K562 (cell line): ENCODE measurements around the gene ARMC6. TPM values are rescaled to one million over a fixed set of nuclear protein-coding genes. Genes with fewer than 3 reads are reported as not detected.

Experiments used
- ATAC-seq: fragments of 200-7000 bp; cut with Tn5 transposase; 3 replicates; pipeline ENCODE4 v1.9.1; 2020; ENCODE audit warnings: moderate library complexity
- BruUV-seq: library from RNA; stranded (reverse); fragments of 400-500 nt; replicated peaks from 2 replicates; lab custom pipeline; 2021; lab: Mats Ljungman, UMichigan
- CTCF ChIA-PET: fragments of 300-600 bp; formaldehyde crosslinking; extraction: SDS; loops from one replicate; lab custom pipeline; 2021; ENCODE audit warnings: low intra/inter-chr PET ratio; lab: Yijun Ruan, JAX
- POLR2A ChIA-PET: fragments of 300-600, 350-650 bp; sonication (Branson Sonifier 250); formaldehyde crosslinking; extraction: SDS; loops from one replicate; lab custom pipeline; 2021; ENCODE audit warnings: antibody characterized with exemption, inconsistent platforms; lab: Yijun Ruan, JAX
- DNase-seq, 4 experiments: peaks; one replicate each; pipeline versions ENCODE4 v3.0.0 to v3.0.0-alpha.2; 2011 to 2018; ENCODE audit warnings: low spot score in 3 of 4, mixed read lengths in 3 of 4; ENCODE audit errors: extremely low read depth in 1 of 4
- FAIRE-seq: peaks from 2 replicates; lab custom pipeline; 2011; peaks lifted over from hg19 to GRCh38; lab: Jason Lieb, UNC
- H2AFZ ChIP-seq: 2 replicates; pipeline ENCODE4 v1.6.0; 2011; ENCODE audit warnings: low read depth, low read length, control low read depth, inconsistent platforms
- H3K27ac ChIP-seq: fragments of 200-600 bp; 3 replicates; pipeline ENCODE4 v1.8.0; 2011; ENCODE audit warnings: low read depth, mild to moderate bottlenecking, control low read depth, inconsistent platforms, low read length, moderate library complexity, mixed read lengths; ENCODE audit errors: extremely low read depth
- H3K27me3 ChIP-seq, 2 experiments: fragments of 300-600 bp in 1 of 2; 2 replicates in 1 of 2; 3 replicates in 1 of 2; pipeline versions ENCODE4 v1.6.0 to v1.8.0; 2011; ENCODE audit warnings: inconsistent platforms in 2 of 2, low read length in 2 of 2, mild to moderate bottlenecking in 1 of 2, mixed read lengths in 1 of 2, moderate library complexity in 1 of 2; ENCODE audit not compliant: control insufficient read depth in 2 of 2, insufficient read depth in 2 of 2
- H3K36me3 ChIP-seq: fragments of 300-600 bp; 3 replicates; pipeline ENCODE4 v1.8.0; 2011; ENCODE audit warnings: mild to moderate bottlenecking, low read length, inconsistent platforms; ENCODE audit not compliant: control insufficient read depth, insufficient read depth
- H3K4me1 ChIP-seq, 2 experiments: fragments of 200-600 bp in 1 of 2; replicated peaks in 1 of 2; 2 replicates in 1 of 2; 3 replicates in 1 of 2; pipeline versions ENCODE4 v1.5.1 to v1.8.0; 2011; ENCODE audit warnings: inconsistent platforms in 2 of 2, low read length in 2 of 2, mild to moderate bottlenecking in 1 of 2, mixed read lengths in 1 of 2, moderate library complexity in 1 of 2; ENCODE audit not compliant: control insufficient read depth in 2 of 2, insufficient read depth in 2 of 2
- H3K4me2 ChIP-seq: 2 replicates; pipeline ENCODE4 v1.6.1; 2011; ENCODE audit warnings: low read length, control low read depth, inconsistent platforms, mixed read lengths; ENCODE audit not compliant: insufficient read depth
- H3K4me3 ChIP-seq: fragments of 200-600 bp; sonication (generic), shearing (Covaris generic); 2 replicates; pipeline ENCODE4 v1.5.1; 2016; ENCODE audit warnings: control low read depth, inconsistent platforms
- H3K79me2 ChIP-seq: fragments of 200-600 bp; 3 replicates; pipeline ENCODE4 v1.8.0; 2011; ENCODE audit warnings: low read length, inconsistent platforms; ENCODE audit not compliant: control insufficient read depth, insufficient read depth
- H3K9ac ChIP-seq, 2 experiments: 2 replicates each; pipeline versions ENCODE4 v1.6.0 to v1.6.1; 2011; ENCODE audit warnings: low read depth in 2 of 2, low read length in 2 of 2, control low read depth in 1 of 2, inconsistent platforms in 1 of 2, mild to moderate bottlenecking in 1 of 2, mixed read lengths in 1 of 2; ENCODE audit not compliant: insufficient read depth in 1 of 2
- H3K9me1 ChIP-seq: one replicate; pipeline ENCODE4 v1.6.0; 2011; ENCODE audit warnings: inconsistent platforms, mild to moderate bottlenecking, low read length, moderate library complexity; ENCODE audit not compliant: control insufficient read depth, insufficient read depth
- H3K9me3 ChIP-seq: replicated peaks from 2 replicates; pipeline ENCODE4 v1.5.1; 2011; ENCODE audit warnings: low read depth, low read length, inconsistent platforms; ENCODE audit not compliant: control insufficient read depth, insufficient read depth
- H4K20me1 ChIP-seq: replicated peaks from 2 replicates; pipeline ENCODE4 v1.6.1; 2011; ENCODE audit warnings: low read length, inconsistent platforms, mixed read lengths; ENCODE audit not compliant: control insufficient read depth, insufficient read depth
- HDAC3 ChIP-seq: fragments of 450-650 bp; IDR thresholded peaks from 2 replicates; pipeline ENCODE4 v1.6.1; 2018; ENCODE audit warnings: borderline replicate concordance, mild to moderate bottlenecking, moderate library complexity; ENCODE audit not compliant: partially characterized antibody
- PHF21A ChIP-seq: fragments of 450-650 bp; IDR thresholded peaks from 2 replicates; pipeline ENCODE4 v1.6.1; 2017; ENCODE audit warnings: low read depth, borderline replicate concordance
- TFAM ChIP-seq: fragments of 250-450 bp; sonication (Bioruptor Pico); conservative IDR thresholded peaks from 2 replicates; pipeline ENCODE4 v1.5.0; 2021; ENCODE audit warnings: mild to moderate bottlenecking, moderate library complexity
- ZNF586 ChIP-seq: fragments of 450-650 bp; formaldehyde crosslinking; conservative IDR thresholded peaks from 2 replicates; pipeline ENCODE4 v1.4.0; 2020; ENCODE audit warnings: mild to moderate bottlenecking, moderate library complexity
- WGBS: fragments of 100-300 bp; shearing (Covaris generic); methylation state at CpG from one replicate; pipeline ENCODE4 v1.1.6; 2016; ENCODE audit warnings: low coverage, mixed read lengths; ENCODE audit not compliant: insufficient coverage; ENCODE audit errors: missing lambda C conversion rate; 5-methylcytosine and 5-hydroxymethylcytosine counted together
- in situ Hi-C: fragments of 300-500 bp; cut with MboI; formaldehyde crosslinking; loops from 4 replicates; pipeline ENCODE4 v1.15.0; 2018; ENCODE audit warnings: inconsistent platforms, mixed read lengths
- intact Hi-C: fragments of 100-400 bp; cut with micrococcal nuclease; formaldehyde crosslinking; loops from 2 replicates; pipeline ENCODE4 v1.14.2; 2022
- polyA plus RNA-seq, 8 experiments: library from polyadenylated mRNA; depleted of rRNA in 4 of 8; stranded (reverse) in 5 of 8; unstranded in 3 of 8; fragments of >200 nt; fragmentation: Nextera tagmentation in 2 of 8; fragmentation: Illumina TruSeq in 1 of 8; extraction: Ambion mirVana in 2 of 8; extraction: Trizol in 1 of 8; gene quantifications; 2 replicates each; pipeline versions ENCODE4 v1.2.1 to v1.2.3, GENCODE V29; 2011 to 2014; ENCODE audit warnings: inconsistent platforms in 1 of 8, missing spikeins in 1 of 8
- total RNA-seq, 7 experiments: library from RNA; depleted of rRNA in 6 of 7; stranded (reverse); fragments of >200 nt in 6 of 7; fragmentation: Illumina TruSeq in 2 of 7; extraction: Trizol in 2 of 7; gene quantifications; 2 replicates each; pipeline versions ENCODE4 v1.2.1 to v1.2.3, GENCODE V29; 2011 to 2021; ENCODE audit warnings: low replicate concordance in 1 of 7

ARMC6 gene
- total and polyA plus RNA-seq, 9 of the 15 experiments (the other 6 are each of a cell fraction or from before 2014, with no cell fraction given), result 2.1 to 93.4 (median 63.6) TPM

DNA sequence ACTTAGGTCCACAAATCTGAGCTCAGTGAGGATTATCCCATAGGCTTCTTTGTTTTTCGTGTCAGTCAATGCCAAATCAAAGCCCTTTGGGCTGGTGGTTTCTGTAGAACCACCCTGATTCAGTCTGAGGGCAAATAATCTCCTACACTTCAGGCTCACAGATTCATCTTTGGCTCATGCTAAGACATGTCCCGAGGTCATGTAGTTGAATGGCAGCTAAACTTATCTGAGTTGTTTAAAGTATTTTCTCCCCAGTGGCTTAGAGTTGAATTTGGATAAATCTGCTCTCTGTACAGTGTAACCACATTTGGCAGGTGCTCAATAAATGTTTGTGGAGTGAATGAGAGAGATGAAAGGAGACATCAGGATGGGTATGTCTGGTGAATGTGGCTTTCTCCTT, 17.3 kb downstream of the ARMC6 start:
- TF ChIP-seq HDAC3 (no peak), PHF21A (no peak), ZNF586 (CRISPR knock-in tag) (no peak), TFAM (no peak)
- no peak overlapping the region for H3K4me3 ChIP-seq
- WGBS, result 49% methylated on average over 2 of the region's 2 CpGs
- in situ Hi-C loops, result no loop called here
- ATAC-seq, result no peak
- 0 out of 2 replicates have a peak, but pooled peaks cover 4% of the 10 kb centered on the region for H4K20me1 ChIP-seq
- peaks cover 3% of the 10 kb centered on the region; the same call in 2 of the 3 replicates for H3K79me2 ChIP-seq
- CTCF ChIA-PET, result interaction anchor here (1.4 kb wide), 1 partner anchor 62 kb away, joined by 6 read pairs; no protein-coding TSS in a partner anchor
- H3K4me1 ChIP-seq, result peaks cover 0 to 28% of the 10 kb centered on the region in 2 experiments; a peak in 2 of 5 replicates
- H3K36me3 ChIP-seq, result peaks cover 77% of the 10 kb centered on the region
- H3K9ac ChIP-seq, result no peak overlapping the region
- H3K9me1 ChIP-seq, result peaks cover 4% of the 10 kb centered on the region
- BruUV-seq, result no TSS peak
- H3K4me2 ChIP-seq, result no peak overlapping the region
- no peaks in the 10 kb centered on the region for H3K9me3 ChIP-seq
- no peak for DNase-seq
- FAIRE-seq, result no peak
- POLR2A ChIA-PET, result interaction anchor here (1.0 to 2.7 kb wide), 3 partner anchors 9 to 65 kb away, joined by 3 to 11 read pairs (median 5); no protein-coding TSS in a partner anchor
- H3K27me3 ChIP-seq, result no peaks in the 10 kb centered on the region
- no peak overlapping the region for H3K27ac ChIP-seq
- no peak overlapping the region for H2AFZ ChIP-seq
- intact Hi-C loops, result loop anchor here (10.0 kb wide), 1 partner anchor 274 kb away; the partner anchor contains the start of genes MAU2 and SUGP1
